Neural progenitor cell (in vitro differentiated cells): ENCODE data around the gene GLP1R. TPM values are rescaled to one million over a fixed set of nuclear protein-coding genes. Genes with fewer than 3 reads are reported as not detected.

ENCODE experiments used
- DNase-seq: peaks from one replicate; pipeline ENCODE4 v3.0.0-alpha.2; 2016; ENCODE audit warnings: low spot score
- H2AFZ ChIP-seq: fragments of 200-600 bp; sonication (generic); replicated peaks from 2 replicates; pipeline ENCODE4 v1.6.1; 2016; ENCODE audit warnings: antibody characterized with exemption
- H3F3A ChIP-seq: fragments of 200-600 bp; sonication (generic); 2 replicates; pipeline ENCODE4 v1.6.1; 2016; ENCODE audit warnings: antibody characterized with exemption, low read depth
- H3K27ac ChIP-seq: fragments of 200-600 bp; sonication (generic); 2 replicates; pipeline ENCODE4 v1.5.1; 2016; ENCODE audit warnings: mild to moderate bottlenecking
- H3K27me3 ChIP-seq: fragments of 200-600 bp; sonication (generic); 2 replicates; pipeline ENCODE4 v1.6.1; 2016; ENCODE audit warnings: mild to moderate bottlenecking, moderate library complexity
- H3K36me3 ChIP-seq: fragments of 200-600 bp; sonication (generic); 2 replicates; pipeline ENCODE4 v1.5.1; 2016
- H3K4me1 ChIP-seq: fragments of 200-600 bp; sonication (generic); 2 replicates; pipeline ENCODE4 v1.6.1; 2016; ENCODE audit warnings: mixed run types
- H3K4me2 ChIP-seq: fragments of 200-600 bp; sonication (generic); 2 replicates; pipeline ENCODE4 v1.6.1; 2016
- H3K4me3 ChIP-seq: fragments of 200-600 bp; sonication (generic); 2 replicates; pipeline ENCODE4 v1.5.1; 2016
- H3K79me2 ChIP-seq: fragments of 200-600 bp; sonication (generic); 2 replicates; pipeline ENCODE4 v1.6.1; 2016; ENCODE audit warnings: low read depth
- H3K9ac ChIP-seq: fragments of 200-600 bp; sonication (generic); 2 replicates; pipeline ENCODE4 v1.6.1; 2016
- H3K9me3 ChIP-seq: fragments of 200-600 bp; sonication (generic); 2 replicates; pipeline ENCODE4 v1.5.1; 2016; ENCODE audit warnings: low read depth
- H4K20me1 ChIP-seq: fragments of 200-600 bp; sonication (generic); 2 replicates; pipeline ENCODE4 v1.6.1; 2016; ENCODE audit warnings: low read depth
- H3K27ac Mint-ChIP-seq: 3 replicates; pipeline ENCODE4 v1.8.0; 2021; ENCODE audit warnings: mixed read lengths
- H3K27me3 Mint-ChIP-seq: 2 replicates; pipeline ENCODE4 v1.8.0; 2022; ENCODE audit warnings: low read depth, mild to moderate bottlenecking, inconsistent platforms, moderate library complexity, mixed read lengths; ENCODE audit not compliant: insufficient read depth
- H3K36me3 Mint-ChIP-seq: 3 replicates; pipeline ENCODE4 v1.8.0; 2021; ENCODE audit warnings: mixed read lengths
- H3K4me1 Mint-ChIP-seq: 3 replicates; pipeline ENCODE4 v1.8.0; 2021; ENCODE audit warnings: mixed read lengths
- H3K4me3 Mint-ChIP-seq: 3 replicates; pipeline ENCODE4 v1.8.0; 2021; ENCODE audit warnings: mild to moderate bottlenecking, moderate library complexity, mixed read lengths
- H3K9me3 Mint-ChIP-seq: 3 replicates; pipeline ENCODE4 v1.8.0; 2020; ENCODE audit warnings: mixed read lengths
- CTCF ChIP-seq: fragments of 200-600 bp; sonication (generic); IDR thresholded peaks from 2 replicates; pipeline ENCODE4 v1.5.1; 2017; ENCODE audit warnings: antibody characterized with exemption, mild to moderate bottlenecking
- EZH2 ChIP-seq: fragments of 200-600 bp; sonication (generic); IDR thresholded peaks from 2 replicates; pipeline ENCODE4 v1.6.1; 2017; ENCODE audit warnings: antibody characterized with exemption, mild to moderate bottlenecking, moderate library complexity
- EZH2phosphoT487 ChIP-seq: fragments of 200-600 bp; sonication (generic); IDR thresholded peaks from 2 replicates; pipeline ENCODE4 v1.6.1; 2017; ENCODE audit warnings: antibody characterized with exemption
- total RNA-seq: library from RNA; depleted of rRNA; stranded (reverse); fragments of >200 nt; gene quantifications from 2 replicates; pipeline ENCODE4 v1.2.3, GENCODE V29; 2015; ENCODE audit warnings: low replicate concordance

GLP1R gene
- total RNA-seq, 1 donor from 2014 or later = 0.82 TPM

GRCh38 chr6:39037082-39037508, 11.5 kb upstream of the GLP1R start:
- H3K27ac Mint-ChIP-seq = no peak overlapping the region
- no peaks in the 10 kb centered on the region for H3K9me3 Mint-ChIP-seq
- peaks cover 16% of the 10 kb centered on the region for H3K4me1 ChIP-seq
- H3K9ac ChIP-seq = no peak overlapping the region
- H3K79me2 ChIP-seq = no peaks in the 10 kb centered on the region
- no peak overlapping the region for H3K4me3 Mint-ChIP-seq
- peaks cover 8% of the 10 kb centered on the region for H3K4me1 Mint-ChIP-seq
- no peak for TF ChIP-seq EZH2
- TF ChIP-seq CTCF = no peak
- no peaks in the 10 kb centered on the region for H4K20me1 ChIP-seq
- peak; percentile 26 for DNase-seq
- no peaks in the 10 kb centered on the region for H3F3A ChIP-seq
- no peak overlapping the region for H3K4me2 ChIP-seq
- H3K27me3 ChIP-seq = peaks cover 28% of the 10 kb centered on the region
- no peaks in the 10 kb centered on the region for H3K36me3 Mint-ChIP-seq
- no peak overlapping the region for H2AFZ ChIP-seq
- no peak overlapping the region for H3K4me3 ChIP-seq
- no peak overlapping the region for H3K27ac ChIP-seq
- no peaks in the 10 kb centered on the region for H3K9me3 ChIP-seq
- no peaks in the 10 kb centered on the region for H3K36me3 ChIP-seq
- peaks cover 6% of the 10 kb centered on the region for H3K27me3 Mint-ChIP-seq

- Histone ChIP-seq H3F3A (no peaks in the 10 kb centered on the region), H3K27ac (no peak overlapping the region), H2AFZ (no peak overlapping the region), H3K9me3 (no peaks in the 10 kb centered on the region), H3K4me1 (peaks cover 16% of the 10 kb centered on the region), H3K4me3 (no peak overlapping the region), H3K36me3 (no peaks in the 10 kb centered on the region), H3K4me2 (no peak overlapping the region), H3K79me2 (no peaks in the 10 kb centered on the region), H3K27me3 (peaks cover 26% of the 10 kb centered on the region), H3K9ac (no peak overlapping the region), H4K20me1 (no peaks in the 10 kb centered on the region)
- H3K9me3 Mint-ChIP-seq = no peaks in the 10 kb centered on the region
- TF ChIP-seq EZH2phosphoT487 = no peak
- TF ChIP-seq CTCF = no peak
- TF ChIP-seq EZH2 = no peak
- H3K4me1 Mint-ChIP-seq = peaks cover 8% of the 10 kb centered on the region
- H3K27ac Mint-ChIP-seq = no peak overlapping the region
- no peak overlapping the region for H3K4me3 Mint-ChIP-seq
- no peaks in the 10 kb centered on the region for H3K36me3 Mint-ChIP-seq
- peaks cover 6% of the 10 kb centered on the region for H3K27me3 Mint-ChIP-seq
- DNase-seq = no peak
Observed at GRCh38 chr6:39037707-39038106, 10.9 kb upstream of the GLP1R start.

- Histone ChIP-seq H3K79me2 (no peaks in the 10 kb centered on the region), H3K9ac (no peak overlapping the region), H3K4me2 (no peak overlapping the region), H2AFZ (no peak overlapping the region), H3K27ac (no peak overlapping the region), H3K27me3 (peaks cover 10% of the 10 kb centered on the region), H3K9me3 (no peaks in the 10 kb centered on the region), H3F3A (no peaks in the 10 kb centered on the region), H3K4me1 (peaks cover 16% of the 10 kb centered on the region), H3K36me3 (no peaks in the 10 kb centered on the region), H4K20me1 (no peaks in the 10 kb centered on the region), H3K4me3 (no peak overlapping the region)
- Mint-ChIP-seq H3K9me3 (no peaks in the 10 kb centered on the region), H3K36me3 (no peaks in the 10 kb centered on the region), H3K4me1 (peaks cover 8% of the 10 kb centered on the region), H3K27ac (no peak overlapping the region), H3K27me3 (peaks cover 11% of the 10 kb centered on the region), H3K4me3 (no peak overlapping the region)
- DNase-seq = no peak
- TF ChIP-seq CTCF (no peak), EZH2phosphoT487 (no peak), EZH2 (no peak)
Observed at GRCh38 chr6:39040080-39040673, 8.4 kb upstream of the GLP1R start.
